Measurements from ENCODE around the gene ACBD4. TPM values are rescaled to one million over a fixed set of nuclear protein-coding genes. Genes with fewer than 3 reads are reported as not detected.

The ACBD4 gene
- total and polyA plus RNA-seq, 2 of the 13 experiments (the other 11 are each of a cell fraction or from before 2014, with no cell fraction given) = 16.1 to 26.9 TPM

DNA sequence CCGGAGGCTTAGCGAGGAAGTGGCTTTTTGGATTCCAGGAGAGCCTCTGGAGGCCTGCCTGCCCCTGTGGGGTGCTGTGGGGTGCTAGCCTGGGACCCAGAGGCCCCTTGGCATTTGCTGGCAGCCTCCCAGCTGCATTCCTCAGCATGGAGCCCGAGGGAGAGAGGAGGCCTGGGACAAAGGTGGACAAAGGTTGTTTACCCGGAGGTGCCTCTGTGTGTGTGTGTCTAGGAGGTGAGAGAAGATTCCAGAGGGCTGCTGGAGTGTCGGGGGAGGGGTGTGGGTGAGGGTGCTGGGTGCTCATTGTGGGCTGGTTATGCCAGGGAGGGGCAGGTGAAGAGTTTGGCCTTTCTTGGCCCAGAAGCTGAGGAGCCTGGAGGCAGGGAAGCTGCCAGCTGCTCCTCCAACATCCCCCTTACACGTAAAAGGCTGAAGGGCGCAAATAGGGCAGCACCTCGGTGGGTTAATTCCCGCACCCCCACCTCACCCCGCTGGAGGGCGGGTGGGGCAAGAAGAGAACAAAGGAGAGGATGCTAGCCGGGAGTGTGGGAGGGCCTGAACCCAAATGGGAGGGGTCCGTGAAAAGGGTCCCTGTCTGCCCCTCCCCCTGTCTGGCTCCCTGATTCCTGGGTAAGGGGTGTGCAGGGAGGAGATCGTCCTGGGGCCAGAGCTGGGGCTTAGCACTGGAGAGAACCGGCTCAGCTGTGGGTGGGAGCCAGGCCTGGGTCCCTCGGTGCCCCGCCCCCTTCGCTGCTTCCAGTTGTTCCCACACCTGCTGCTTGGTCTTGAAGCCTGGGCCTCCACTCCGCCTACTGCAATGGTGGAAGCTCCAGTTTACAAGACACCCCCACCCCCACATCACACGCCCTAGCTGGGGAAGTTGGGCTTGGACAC, 36.1 kb downstream of the ACBD4 start (continued):
- TF ChIP-seq SNAPC4 (CRISPR knock-in tag; IDR thresholded peaks at IDR 0.05) (no peak), RARA (CRISPR knock-in tag; IDR thresholded peaks at IDR 0.05) (peak; percentile 84)
- TF ChIP-seq, protein P1, sequence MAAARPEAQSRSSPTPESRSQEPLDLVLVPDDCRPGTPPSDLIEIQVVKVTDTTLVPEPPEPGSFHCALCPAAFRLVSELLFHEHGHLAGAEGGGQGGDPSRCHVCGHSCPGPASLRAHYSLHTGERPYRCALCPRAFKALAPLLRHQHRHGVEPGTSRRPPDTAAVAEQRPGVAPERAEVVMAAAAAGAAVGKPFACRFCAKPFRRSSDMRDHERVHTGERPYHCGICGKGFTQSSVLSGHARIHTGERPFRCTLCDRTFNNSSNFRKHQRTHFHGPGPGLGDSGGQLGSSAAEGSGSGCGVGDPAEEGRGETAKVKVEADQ (CRISPR knock-in tag; IDR thresholded peaks at IDR 0.05; ENCODE audit: borderline replicate concordance) = no peak; the same call in 1 of the 2 replicates

DNA sequence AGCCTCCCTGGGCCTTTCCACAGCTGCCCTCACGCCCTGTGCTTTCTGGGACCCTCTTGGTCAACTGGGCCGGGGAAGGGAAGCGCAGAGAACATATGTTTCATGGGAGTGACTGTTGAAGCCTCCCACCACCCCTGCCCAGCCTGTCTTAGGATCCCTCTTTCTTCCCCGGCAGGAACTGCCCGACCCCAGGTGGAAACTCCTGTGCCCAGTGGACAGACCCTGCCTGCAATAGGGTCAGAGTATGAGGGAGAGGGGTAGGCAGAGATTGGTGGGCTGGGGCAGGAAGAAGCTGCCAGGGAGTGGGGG, 36.7 kb downstream of the ACBD4 start:
- WGBS (ENCODE audit: low lambda C conversion rate) = 9% methylated on average over 5 of the region's 5 CpGs
- ChIA-PET CTCF (ENCODE audit: low intra/inter-chr PET ratio, low total read pairs) (interaction anchor here (0.7 to 3.2 kb wide), 5 partner anchors 11 to 37 kb away, joined by 3 to 10 read pairs (median 3); partner anchors contain the start of genes ACBD4, HEXIM1 and HEXIM2), POLR2A (interaction anchor here (0.5 to 24.3 kb wide), 17 partner anchors 11 to 1045 kb away, joined by 3 to 2487 read pairs (median 10); partner anchors contain the start of genes ACBD4, HEXIM1, HEXIM2 and MAP3K14)
- Histone ChIP-seq H4K20me1 (ENCODE audit: insufficient read depth, low read length) (no peaks in the 10 kb centered on the region), H3K27me3 (ENCODE audit: control insufficient read depth in 1 of 2, insufficient read depth in 2 of 2, low read length in 2 of 2) (no peaks in the 10 kb centered on the region), H2AFZ (ENCODE audit: low read length) (no peak overlapping the region), H3K79me2 (ENCODE audit: insufficient read depth, low read length) (no peaks in the 10 kb centered on the region), H3K9ac (ENCODE audit: insufficient read depth, low read depth, low read length) (peak overlapping the region; percentile 93), H3K4me1 (ENCODE audit: insufficient read depth, low read length) (peaks cover 69% of the 10 kb centered on the region), H3K9me3 (ENCODE audit: low read length) (no peaks in the 10 kb centered on the region), H3K4me3 (replicated peaks in 1 of 3; ENCODE audit: insufficient read depth in 1 of 3, low read depth in 2 of 3, low read length in 3 of 3) (peak overlapping the region; percentile 45 to 68 (median 53); a peak in 5 of 6 replicates), H3K4me2 (ENCODE audit: low read depth, low read length) (peak overlapping the region; percentile 100), H3K27ac (ENCODE audit: extremely low read length, insufficient read depth, low read length) (peak overlapping the region; percentile 97), H3K36me3 (replicated peaks in 1 of 2; ENCODE audit: control insufficient read depth in 1 of 2, insufficient read depth in 2 of 2, low read length in 2 of 2) (peaks cover 10 to 17% of the 10 kb centered on the region in 2 experiments)
- intact Hi-C loops (cut with micrococcal nuclease; ENCODE audit: unreplicated experiment) = loop anchor here (1.0 kb wide), 1 partner anchor 11 kb away; the partner anchor contains the start of gene HEXIM2
- DNase-seq (ENCODE audit: low spot score) (no peak), ATAC-seq (no peak; the same call in 2 of the 3 replicates), FAIRE-seq (no peak)
- in situ Hi-C loops (cut with HindIII; ENCODE audit: extremely low pct_ligation_motif_present, low pct_unique_long_range_greater_than_20kb) = no loop called here
- TSS peak; percentile 59 for BruUV-seq (replicated peaks)
- TF ChIP-seq ZNF670 (CRISPR knock-in tag; IDR thresholded peaks at IDR 0.05; ENCODE audit: borderline replicate concordance) (peak; percentile 85; the same call in 1 of the 2 replicates), ZNF275 (CRISPR knock-in tag; IDR thresholded peaks at IDR 0.05; ENCODE audit: borderline replicate concordance) (peak; percentile 55; the same call in 1 of the 2 replicates), ZNF274 (CRISPR knock-in tag; IDR thresholded peaks at IDR 0.05) (0 out of 2 replicates have a peak, but pooled peaks have one; percentile 19), ZNF180 (CRISPR knock-in tag; IDR thresholded peaks at IDR 0.05; ENCODE audit: borderline replicate concordance, low read depth) (no peak), YEATS4 (CRISPR knock-in tag; IDR thresholded peaks at IDR 0.05; ENCODE audit: borderline replicate concordance) (peak; percentile 15; the same call in 1 of the 2 replicates), RBFOX2 (IDR thresholded peaks at IDR 0.05; ENCODE audit: low read depth, low read length) (0 out of 2 replicates have a peak, but pooled peaks have one; percentile 14), ARNT2 (CRISPR knock-in tag; IDR thresholded peaks at IDR 0.05; ENCODE audit: low read depth) (0 out of 2 replicates have a peak, but pooled peaks have one; percentile 11), ZFP82 (CRISPR knock-in tag; IDR thresholded peaks at IDR 0.05; ENCODE audit: borderline replicate concordance) (peak; percentile 79; the same call in 1 of the 2 replicates)
